ENCODE results near the gene DPP6. TPM values are rescaled to one million over a fixed set of nuclear protein-coding genes. Genes with fewer than 3 reads are reported as not detected.

Gene DPP6
- total and polyA plus RNA-seq, 5 donors = 0.07 to 0.35 (median 0.11) TPM; not detected in 2

GRCh38 chr7:154306036-154306435 lies 253.8 kb downstream of the DPP6 start:
- intact Hi-C loops (cut with DNase I) = no loop called here
- H3K4me1 ChIP-seq (ENCODE audit: control insufficient read depth, insufficient read depth, low read length) = no peaks in the 10 kb centered on the region
- ATAC-seq (no peak), DNase-seq (no peak)
- H3K4me3 ChIP-seq (ENCODE audit: low read length) = no peak overlapping the region
- WGBS = 88% methylated on average over 18 of the region's 18 CpGs
- no peak overlapping the region for H3K27ac ChIP-seq (ENCODE audit: low read length)
- no peaks in the 10 kb centered on the region for H3K27me3 ChIP-seq (ENCODE audit: control insufficient read depth, insufficient read depth)
- no peaks in the 10 kb centered on the region for H3K9me3 ChIP-seq (ENCODE audit: control insufficient read depth, low read length)

GRCh38 chr7:154308928-154309327 lies 256.7 kb downstream of the DPP6 start:
- WGBS = 40% methylated on average over 5 of the region's 5 CpGs
- H3K4me3 ChIP-seq (ENCODE audit: low read length) = no peak overlapping the region
- intact Hi-C loops (cut with DNase I) = no loop called here
- H3K4me1 ChIP-seq (ENCODE audit: control insufficient read depth, insufficient read depth, low read length) = no peaks in the 10 kb centered on the region
- no peaks in the 10 kb centered on the region for H3K27me3 ChIP-seq (ENCODE audit: control insufficient read depth, insufficient read depth)
- no peak for DNase-seq
- no peaks in the 10 kb centered on the region for H3K9me3 ChIP-seq (ENCODE audit: control insufficient read depth, low read length)
- ATAC-seq = no peak
- no peak overlapping the region for H3K27ac ChIP-seq (ENCODE audit: low read length)

- no peak overlapping the region for H3K4me3 ChIP-seq (ENCODE audit: low read length)
- no peak overlapping the region for H3K27ac ChIP-seq (ENCODE audit: low read length)
- no peaks in the 10 kb centered on the region for H3K27me3 ChIP-seq (ENCODE audit: control insufficient read depth, insufficient read depth)
- WGBS = 74% methylated on average over 4 of the region's 4 CpGs
- no peaks in the 10 kb centered on the region for H3K4me1 ChIP-seq (ENCODE audit: control insufficient read depth, insufficient read depth, low read length)
- no peaks in the 10 kb centered on the region for H3K9me3 ChIP-seq (ENCODE audit: control insufficient read depth, low read length)
- intact Hi-C loops (cut with DNase I) = no loop called here
- no peak for ATAC-seq
- no peak for DNase-seq
These were observed 257.9 kb downstream of the DPP6 start for GRCh38 chr7:154310114-154310513.

GRCh38 chr7:154324196-154324595 lies 272.0 kb downstream of the DPP6 start:
- H3K27ac ChIP-seq (ENCODE audit: low read length) = no peak overlapping the region
- no peak for DNase-seq
- no peak overlapping the region for H3K4me3 ChIP-seq (ENCODE audit: low read length)
- no peaks in the 10 kb centered on the region for H3K27me3 ChIP-seq (ENCODE audit: control insufficient read depth, insufficient read depth)
- no peaks in the 10 kb centered on the region for H3K9me3 ChIP-seq (ENCODE audit: control insufficient read depth, low read length)
- 88% methylated on average over 9 of the region's 9 CpGs for WGBS
- no peaks in the 10 kb centered on the region for H3K4me1 ChIP-seq (ENCODE audit: control insufficient read depth, insufficient read depth, low read length)
- ATAC-seq = no peak
- intact Hi-C loops (cut with DNase I) = no loop called here

GRCh38 chr7:154326421-154326820 lies 274.2 kb downstream of the DPP6 start:
- H3K9me3 ChIP-seq (ENCODE audit: control insufficient read depth, low read length) = no peaks in the 10 kb centered on the region
- no peak overlapping the region for H3K4me3 ChIP-seq (ENCODE audit: low read length)
- DNase-seq (no peak), ATAC-seq (no peak)
- intact Hi-C loops (cut with DNase I) = no loop called here
- 46% methylated on average over 3 of the region's 3 CpGs for WGBS
- no peaks in the 10 kb centered on the region for H3K27me3 ChIP-seq (ENCODE audit: control insufficient read depth, insufficient read depth)
- H3K4me1 ChIP-seq (ENCODE audit: control insufficient read depth, insufficient read depth, low read length) = no peaks in the 10 kb centered on the region
- H3K27ac ChIP-seq (ENCODE audit: low read length) = no peak overlapping the region

- DNase-seq (no peak), ATAC-seq (no peak)
- H3K9me3 ChIP-seq (ENCODE audit: control insufficient read depth, low read length) = no peaks in the 10 kb centered on the region
- no peaks in the 10 kb centered on the region for H3K27me3 ChIP-seq (ENCODE audit: control insufficient read depth, insufficient read depth)
- H3K27ac ChIP-seq (ENCODE audit: low read length) = no peak overlapping the region
- 67% methylated on average over 12 of the region's 12 CpGs for WGBS
- intact Hi-C loops (cut with DNase I) = no loop called here
- H3K4me1 ChIP-seq (ENCODE audit: control insufficient read depth, insufficient read depth, low read length) = no peaks in the 10 kb centered on the region
- H3K4me3 ChIP-seq (ENCODE audit: low read length) = no peak overlapping the region
These were observed 278.1 kb downstream of the DPP6 start for GRCh38 chr7:154330318-154330717.

- DNase-seq (no peak), ATAC-seq (no peak)
- intact Hi-C loops (cut with DNase I) = no loop called here
- Histone ChIP-seq H3K4me3 (ENCODE audit: low read length) (no peak overlapping the region), H3K4me1 (ENCODE audit: control insufficient read depth, insufficient read depth, low read length) (no peaks in the 10 kb centered on the region), H3K27ac (ENCODE audit: low read length) (no peak overlapping the region), H3K9me3 (ENCODE audit: control insufficient read depth, low read length) (no peaks in the 10 kb centered on the region), H3K27me3 (ENCODE audit: control insufficient read depth, insufficient read depth) (no peaks in the 10 kb centered on the region)
- 81% methylated on average over 15 of the region's 15 CpGs for WGBS
These were observed 280.8 kb downstream of the DPP6 start for GRCh38 chr7:154332811-154333580.

GRCh38 chr7:154336295-154336694 lies 284.1 kb downstream of the DPP6 start:
- no peak for ATAC-seq
- no peak for DNase-seq
- WGBS = 89% methylated on average over 12 of the region's 12 CpGs
- H3K27me3 ChIP-seq (ENCODE audit: control insufficient read depth, insufficient read depth) = no peaks in the 10 kb centered on the region
- H3K9me3 ChIP-seq (ENCODE audit: control insufficient read depth, low read length) = no peaks in the 10 kb centered on the region
- H3K4me3 ChIP-seq (ENCODE audit: low read length) = no peak overlapping the region
- no peaks in the 10 kb centered on the region for H3K4me1 ChIP-seq (ENCODE audit: control insufficient read depth, insufficient read depth, low read length)
- intact Hi-C loops (cut with DNase I) = no loop called here
- no peak overlapping the region for H3K27ac ChIP-seq (ENCODE audit: low read length)

GRCh38 chr7:154338701-154339506 lies 286.7 kb downstream of the DPP6 start:
- DNase-seq = no peak
- intact Hi-C loops (cut with DNase I) = no loop called here
- Histone ChIP-seq H3K9me3 (ENCODE audit: control insufficient read depth, low read length) (no peaks in the 10 kb centered on the region), H3K4me1 (ENCODE audit: control insufficient read depth, insufficient read depth, low read length) (no peaks in the 10 kb centered on the region), H3K27ac (ENCODE audit: low read length) (no peak overlapping the region), H3K27me3 (ENCODE audit: control insufficient read depth, insufficient read depth) (no peaks in the 10 kb centered on the region), H3K4me3 (ENCODE audit: low read length) (no peak overlapping the region)
- WGBS = 69% methylated on average over 23 of the region's 23 CpGs
- ATAC-seq = no peak

- Histone ChIP-seq H3K27ac (ENCODE audit: low read length) (no peak overlapping the region), H3K4me1 (ENCODE audit: control insufficient read depth, insufficient read depth, low read length) (no peaks in the 10 kb centered on the region), H3K9me3 (ENCODE audit: control insufficient read depth, low read length) (no peaks in the 10 kb centered on the region), H3K27me3 (ENCODE audit: control insufficient read depth, insufficient read depth) (no peaks in the 10 kb centered on the region), H3K4me3 (ENCODE audit: low read length) (no peak overlapping the region)
- intact Hi-C loops (cut with DNase I) = no loop called here
- 72% methylated on average over 14 of the region's 14 CpGs for WGBS
- ATAC-seq = no peak
- no peak for DNase-seq
These were observed 290.9 kb downstream of the DPP6 start for GRCh38 chr7:154342971-154343633.

- Histone ChIP-seq H3K9me3 (ENCODE audit: control insufficient read depth, low read length) (no peaks in the 10 kb centered on the region), H3K4me1 (ENCODE audit: control insufficient read depth, insufficient read depth, low read length) (no peaks in the 10 kb centered on the region), H3K27me3 (ENCODE audit: control insufficient read depth, insufficient read depth) (no peaks in the 10 kb centered on the region), H3K27ac (ENCODE audit: low read length) (no peak overlapping the region), H3K4me3 (ENCODE audit: low read length) (no peak overlapping the region)
- DNase-seq (no peak), ATAC-seq (no peak)
- WGBS = 81% methylated on average over 14 of the region's 14 CpGs
- intact Hi-C loops (cut with DNase I) = no loop called here
These were observed 291.7 kb downstream of the DPP6 start for GRCh38 chr7:154343778-154344412.
